ENCODE measurements around the gene EEF2.
"Not testable (repeated sequence)": the region's sequence is repeated elsewhere in the genome, so short reads cannot be mapped to it uniquely, and the experiment has no call there.

EEF2 gene

DNA sequence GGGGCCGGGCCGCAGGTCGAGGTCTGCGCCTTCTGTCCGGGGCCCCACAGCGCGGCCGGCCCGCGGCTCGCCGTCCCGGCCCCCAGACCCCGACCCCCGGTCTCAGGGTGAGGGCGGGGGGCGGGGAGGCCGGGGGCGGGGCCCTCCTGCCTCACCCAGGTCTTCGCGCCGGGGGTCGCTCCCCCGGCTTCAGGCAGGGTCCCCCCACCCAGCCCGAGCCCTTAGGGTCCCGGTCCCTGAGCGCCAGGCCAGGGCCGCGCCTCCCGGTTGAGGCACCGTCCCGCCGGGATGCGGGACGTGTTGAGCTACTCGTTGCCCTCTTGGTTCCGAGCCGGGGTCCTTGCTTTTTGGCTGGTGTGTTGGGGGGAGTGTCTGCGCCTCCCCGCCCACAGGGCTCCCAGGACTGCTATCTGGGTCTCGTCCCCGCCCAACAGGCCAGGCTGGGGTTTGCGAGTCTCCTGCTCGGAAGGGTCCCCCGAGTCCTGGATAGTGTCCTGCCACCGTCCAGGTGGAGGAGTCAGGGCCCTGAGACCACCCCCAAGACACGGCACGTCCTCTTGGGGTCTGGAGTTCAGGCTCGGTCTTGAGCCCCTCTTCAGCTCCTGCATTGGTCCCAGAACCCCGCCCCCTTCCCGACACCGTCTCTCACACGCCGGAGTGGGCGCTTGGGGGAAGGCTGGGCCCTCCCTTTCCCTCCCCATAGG is 22.7 kb upstream of the EEF2 start:
- Histone ChIP-seq H3K4me3 (peak overlapping the region; percentile 89 to 94), H3K4me1 (peaks cover 0 to 47% (median 42%) of the 10 kb centered on the region in 4 donors), H3K9me3 (no peaks in the 10 kb centered on the region), H3K27me3 (no peaks in the 10 kb centered on the region), H3K36me3 (peaks cover under 1 to 14% (median 2%) of the 10 kb centered on the region in 3 donors), H3K27ac (peak overlapping the region; percentile 79 to 86)
- intact Hi-C loops (cut with DNase I; ENCODE audit: low total_unique reads) = loop anchor here (5.0 kb wide), 2 partner anchors 49 to 826 kb away; no protein-coding TSS in a partner anchor
- TF ChIP-seq, protein P1, sequence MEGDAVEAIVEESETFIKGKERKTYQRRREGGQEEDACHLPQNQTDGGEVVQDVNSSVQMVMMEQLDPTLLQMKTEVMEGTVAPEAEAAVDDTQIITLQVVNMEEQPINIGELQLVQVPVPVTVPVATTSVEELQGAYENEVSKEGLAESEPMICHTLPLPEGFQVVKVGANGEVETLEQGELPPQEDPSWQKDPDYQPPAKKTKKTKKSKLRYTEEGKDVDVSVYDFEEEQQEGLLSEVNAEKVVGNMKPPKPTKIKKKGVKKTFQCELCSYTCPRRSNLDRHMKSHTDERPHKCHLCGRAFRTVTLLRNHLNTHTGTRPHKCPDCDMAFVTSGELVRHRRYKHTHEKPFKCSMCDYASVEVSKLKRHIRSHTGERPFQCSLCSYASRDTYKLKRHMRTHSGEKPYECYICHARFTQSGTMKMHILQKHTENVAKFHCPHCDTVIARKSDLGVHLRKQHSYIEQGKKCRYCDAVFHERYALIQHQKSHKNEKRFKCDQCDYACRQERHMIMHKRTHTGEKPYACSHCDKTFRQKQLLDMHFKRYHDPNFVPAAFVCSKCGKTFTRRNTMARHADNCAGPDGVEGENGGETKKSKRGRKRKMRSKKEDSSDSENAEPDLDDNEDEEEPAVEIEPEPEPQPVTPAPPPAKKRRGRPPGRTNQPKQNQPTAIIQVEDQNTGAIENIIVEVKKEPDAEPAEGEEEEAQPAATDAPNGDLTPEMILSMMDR (IDR thresholded peaks at IDR 0.05) = no peak
- no peak for DNase-seq

DNA sequence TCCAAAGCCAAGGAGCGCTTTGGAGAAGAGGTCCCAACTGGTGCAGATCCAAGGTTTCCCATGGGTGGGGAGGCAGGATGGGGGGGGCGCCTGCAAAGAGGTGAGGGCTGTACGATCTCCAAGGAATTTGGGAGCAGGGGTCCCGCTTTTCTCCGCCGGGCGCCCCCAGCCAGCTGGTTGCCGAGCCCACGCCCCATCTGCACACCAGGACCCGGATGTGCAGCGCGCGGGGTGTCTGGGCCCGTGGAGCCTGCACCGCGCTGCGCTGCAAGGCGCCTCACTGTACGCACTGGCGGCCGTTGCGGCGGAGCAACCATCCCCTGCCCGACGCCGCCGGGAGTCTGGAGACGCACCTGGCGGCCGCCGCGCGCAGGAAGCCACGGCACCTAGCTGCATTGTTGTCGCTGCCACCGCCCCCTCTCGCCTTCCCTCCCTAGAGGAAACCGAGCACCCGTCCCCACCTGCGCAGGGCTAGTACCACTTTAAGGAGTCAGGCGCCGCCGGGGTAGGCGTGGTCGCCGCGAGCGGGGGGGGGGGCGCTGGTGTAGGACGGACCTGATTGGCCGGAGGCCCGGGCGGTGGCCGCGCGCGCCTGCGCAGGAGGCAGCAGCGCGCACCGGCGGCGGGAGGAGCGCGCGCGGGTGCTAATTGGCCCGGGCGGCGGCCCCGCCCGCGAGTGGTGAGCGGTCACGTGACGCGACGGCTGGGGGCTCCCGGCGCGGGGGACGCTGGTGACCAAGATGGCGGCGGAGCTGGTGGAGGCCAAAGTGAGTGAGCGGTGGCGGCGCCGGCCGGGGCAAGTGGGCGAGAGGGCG is 22.0 kb upstream of the EEF2 start, which contains the start of gene PIAS4:
Gene PIAS4, plus strand, starts transcription at position 716 of the 815 bp plus-strand sequence. Its CDS starts 25 bp downstream, at position 741.
- H3K9me3 ChIP-seq = no peaks in the 10 kb centered on the region
- DNase-seq = peak; percentile 96 to 98
- intact Hi-C loops (cut with DNase I; ENCODE audit: low total_unique reads) = loop anchor here (5.0 kb wide), 2 partner anchors 50 to 825 kb away; no protein-coding TSS in a partner anchor
- H3K4me1 ChIP-seq = peaks cover 0 to 46% (median 40%) of the 10 kb centered on the region in 4 donors
- peak within 1 kb of the TSS; percentile 89 to 94 for H3K4me3 ChIP-seq
- peaks cover 0 to 12% (median 0%) of the 10 kb centered on the region in 3 donors for H3K36me3 ChIP-seq
- peak within 1 kb of the TSS; percentile 79 to 86 for H3K27ac ChIP-seq
- TF ChIP-seq, protein P1 (IDR thresholded peaks at IDR 0.05) = no peak
- H3K27me3 ChIP-seq = no peaks in the 10 kb centered on the region

DNA sequence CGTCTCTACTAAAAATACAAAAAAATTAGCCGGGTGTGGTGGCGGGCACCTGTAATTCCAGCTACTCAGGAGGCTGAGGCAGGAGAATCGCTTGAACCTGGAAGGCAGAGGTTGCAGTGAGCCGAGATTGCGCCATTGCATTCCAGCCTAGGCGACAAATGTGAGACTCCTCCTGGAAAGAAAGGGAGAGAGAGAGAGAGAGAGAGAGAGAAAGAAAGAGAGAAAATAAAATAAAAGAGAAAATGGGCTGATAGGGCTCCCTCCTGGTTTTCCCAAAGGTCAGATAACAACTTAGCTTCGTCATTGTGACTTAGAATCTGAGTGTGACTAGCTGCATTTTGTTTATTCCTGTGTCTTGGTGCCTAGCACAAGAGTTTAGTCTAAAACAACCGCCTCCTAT is 20.2 kb upstream of the EEF2 start:
- H3K27me3 ChIP-seq, DNase-seq, H3K4me3 ChIP-seq, H3K36me3 ChIP-seq, H3K9me3 ChIP-seq, H3K27ac ChIP-seq: not testable (repeated sequence)
- intact Hi-C loops (cut with DNase I; ENCODE audit: low total_unique reads) = loop anchor here (5.0 kb wide), 2 partner anchors 52 to 823 kb away; no protein-coding TSS in a partner anchor
- peaks cover 0 to 32% (median 29%) of the 10 kb centered on the region in 4 donors for H3K4me1 ChIP-seq

DNA sequence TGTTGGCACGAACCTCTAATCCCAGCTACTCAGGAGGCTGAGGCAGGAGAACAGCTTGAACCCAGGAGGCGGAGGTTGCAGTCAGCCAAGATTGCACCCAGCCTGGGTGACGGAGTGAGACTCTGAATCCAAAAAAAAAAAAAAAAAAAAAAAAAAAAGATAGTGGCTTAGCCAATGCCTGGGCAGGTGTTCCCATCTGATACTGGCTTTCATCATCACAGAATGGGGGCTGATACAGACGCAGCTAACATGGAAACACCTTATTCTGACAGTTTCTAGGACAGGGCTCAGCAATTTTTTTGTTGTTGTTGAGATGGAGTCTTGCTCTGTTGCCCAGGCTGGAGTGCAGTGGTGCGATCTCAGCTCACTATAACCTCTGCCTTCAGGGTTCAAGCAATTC is 15.5 kb upstream of the EEF2 start:
- intact Hi-C loops (cut with DNase I; ENCODE audit: low total_unique reads); H3K4me1 ChIP-seq: not testable (repeated sequence)

DNA sequence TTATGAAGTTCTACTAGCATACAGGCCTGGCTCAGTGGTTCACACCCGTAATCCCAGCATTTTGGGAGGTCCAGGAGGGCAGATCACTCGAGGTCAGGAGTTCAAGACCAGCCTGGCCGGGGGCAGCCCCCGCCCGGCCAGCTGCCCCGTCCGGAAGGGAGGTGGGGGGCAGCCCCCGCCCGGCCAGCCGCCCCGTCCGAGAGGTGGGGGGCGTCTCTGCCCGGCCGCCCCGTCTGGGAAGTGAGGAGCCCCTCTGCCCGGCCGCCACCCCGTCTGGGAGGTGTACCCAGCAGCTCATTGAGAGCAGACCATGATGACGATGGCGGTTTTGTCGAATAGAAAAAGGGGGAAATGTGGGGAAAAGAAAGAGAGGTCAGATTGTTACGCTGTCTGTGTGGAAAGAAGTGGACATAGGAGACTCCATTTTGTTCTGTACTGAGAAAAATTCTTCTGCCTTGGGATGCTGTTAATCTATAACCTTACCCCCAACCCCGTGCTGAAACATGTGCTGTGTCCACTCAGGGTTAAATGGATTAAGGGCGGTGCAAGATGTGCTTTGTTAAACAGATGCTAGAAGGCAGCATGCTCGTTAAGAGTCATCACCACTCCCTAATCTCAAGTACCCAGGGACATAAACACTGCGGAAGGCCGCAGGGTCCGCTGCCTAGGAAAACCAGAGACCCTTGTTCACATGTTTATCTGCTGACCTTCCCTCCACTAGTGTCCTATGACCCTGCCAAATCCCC is 13.6 kb upstream of the EEF2 start:
- H3K27me3 ChIP-seq; DNase-seq; H3K4me3 ChIP-seq; H3K36me3 ChIP-seq; H3K4me1 ChIP-seq; H3K27ac ChIP-seq; intact Hi-C loops (cut with DNase I; ENCODE audit: low total_unique reads); H3K9me3 ChIP-seq: not testable (repeated sequence)

More for the DNA sequence above, 15.5 kb upstream of the EEF2 start:
- not testable (repeated sequence) for H3K27me3 ChIP-seq, H3K4me3 ChIP-seq, DNase-seq, H3K27ac ChIP-seq, H3K36me3 ChIP-seq, H3K9me3 ChIP-seq

DNA sequence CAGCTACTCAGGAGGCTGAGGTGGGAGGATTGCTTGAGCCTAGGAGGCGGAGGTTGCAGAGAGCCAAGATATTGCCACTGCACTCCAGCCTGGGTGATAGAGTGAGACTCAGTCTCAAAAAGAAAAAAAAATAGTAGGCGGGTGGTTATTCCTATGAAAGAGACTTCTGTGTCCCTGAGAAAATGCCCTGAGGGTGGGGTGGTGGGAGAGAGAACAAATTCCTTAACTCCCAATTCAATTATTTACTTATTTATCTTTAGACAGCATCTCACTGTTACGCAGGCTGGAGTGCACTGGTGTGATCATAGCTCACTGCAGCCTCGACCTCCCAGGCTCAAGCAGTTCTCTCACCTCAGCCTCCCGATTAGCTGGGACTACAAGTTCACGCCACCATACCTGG is 10.3 kb upstream of the EEF2 start:
- no peaks in the 10 kb centered on the region for H3K36me3 ChIP-seq
- no peaks in the 10 kb centered on the region for H3K27me3 ChIP-seq
- no peak for DNase-seq
- H3K27ac ChIP-seq = no peak overlapping the region
- no peaks in the 10 kb centered on the region for H3K9me3 ChIP-seq
- no peak overlapping the region for H3K4me3 ChIP-seq
- intact Hi-C loops (cut with DNase I; ENCODE audit: low total_unique reads) = no loop called here
- TF ChIP-seq, protein P1 (IDR thresholded peaks at IDR 0.05) = no peak
- H3K4me1 ChIP-seq = no peaks in the 10 kb centered on the region
